KMS-11 (cell line): ENCODE data around the gene CEP44.

Source experiments
- H2AFZ ChIP-seq: fragments of 200-600 bp; sonication (generic); 2 replicates; pipeline ENCODE4 v1.6.1; 2016; ENCODE audit warnings: antibody characterized with exemption, mixed run types, low read depth
- H3K27ac ChIP-seq: fragments of 200-600 bp; sonication (generic); 2 replicates; pipeline ENCODE4 v1.6.1; 2016; ENCODE audit warnings: mild to moderate bottlenecking, mixed run types
- H3K27me3 ChIP-seq: fragments of 200-600 bp; sonication (generic); 2 replicates; pipeline ENCODE4 v1.6.1; 2017; ENCODE audit warnings: mild to moderate bottlenecking, low read depth, mixed run types, moderate library complexity; ENCODE audit not compliant: insufficient read depth
- H3K36me3 ChIP-seq: fragments of 200-600 bp; sonication (generic); 2 replicates; pipeline ENCODE4 v1.6.1; 2017; ENCODE audit warnings: mild to moderate bottlenecking, mixed run types; ENCODE audit not compliant: insufficient read depth
- H3K4me1 ChIP-seq: fragments of 200-600 bp; sonication (generic); 2 replicates; pipeline ENCODE4 v1.6.1; 2016; ENCODE audit warnings: mild to moderate bottlenecking, low read depth, mixed run types; ENCODE audit not compliant: poor library complexity, severe bottlenecking
- H3K4me2 ChIP-seq: fragments of 200-600 bp; sonication (generic); 2 replicates; pipeline ENCODE4 v1.7.0; 2016; ENCODE audit warnings: mild to moderate bottlenecking, mixed run types
- H3K4me3 ChIP-seq: fragments of 200-600 bp; sonication (generic); IDR thresholded peaks from 2 replicates; pipeline ENCODE4 v1.6.1; 2017; ENCODE audit warnings: low read depth, low read length, mixed read lengths; ENCODE audit not compliant: insufficient read depth
- H3K79me2 ChIP-seq: fragments of 200-600 bp; sonication (generic); 2 replicates; pipeline ENCODE4 v1.6.1; 2016; ENCODE audit warnings: low read depth, mixed run types; ENCODE audit not compliant: insufficient read depth
- H3K9ac ChIP-seq: fragments of 200-600 bp; sonication (generic); 2 replicates; pipeline ENCODE4 v1.6.1; 2016; ENCODE audit warnings: mild to moderate bottlenecking, mixed run types
- H4K20me1 ChIP-seq: fragments of 200-600 bp; sonication (generic); 2 replicates; pipeline ENCODE4 v1.6.1; 2016; ENCODE audit warnings: mild to moderate bottlenecking, mixed run types; ENCODE audit not compliant: insufficient read depth
- CTCF ChIP-seq: fragments of 200-600 bp; sonication (generic); conservative IDR thresholded peaks from 2 replicates; pipeline ENCODE4 v1.6.1; 2017; ENCODE audit warnings: low read depth, mild to moderate bottlenecking, antibody characterized with exemption, low read length, moderate library complexity, mixed read lengths

The CEP44 gene

GRCh38 chr4:174283507-174284471 is at the start of gene CEP44, which contains the start of gene FBXO8:
Gene CEP44 (plus strand): TSS chr4:174283911. CDS start chr4:174299122, 15,211 bp downstream.
Gene FBXO8 (minus strand): TSS chr4:174283667. CDS start chr4:174263092, 20,575 bp downstream.
- Histone ChIP-seq H4K20me1 (no peaks in the 10 kb centered on the region), H3K4me1 (peaks cover 32% of the 10 kb centered on the region), H3K4me2 (peak within 1 kb of the TSS; percentile 84), H3K27ac (peak within 1 kb of the TSS; percentile 93), H3K36me3 (no peaks in the 10 kb centered on the region), H3K9ac (peak within 1 kb of the TSS; percentile 96), H3K4me3 (no peak within 1 kb of the TSS), H3K27me3 (no peaks in the 10 kb centered on the region), H3K79me2 (peaks cover 60% of the 10 kb centered on the region), H2AFZ (peak within 1 kb of the TSS; percentile 98)
- TF ChIP-seq CTCF, result no peak

GRCh38 chr4:174236359-174236758 is 47.4 kb upstream of the CEP44 start:
- H3K4me1 ChIP-seq, result no peaks in the 10 kb centered on the region
- TF ChIP-seq CTCF, result no peak
- H4K20me1 ChIP-seq, result no peaks in the 10 kb centered on the region
- no peaks in the 10 kb centered on the region for H3K79me2 ChIP-seq
- H3K4me2 ChIP-seq, result no peak overlapping the region
- no peak overlapping the region for H3K27ac ChIP-seq
- no peak overlapping the region for H2AFZ ChIP-seq
- no peak overlapping the region for H3K9ac ChIP-seq
- H3K36me3 ChIP-seq, result no peaks in the 10 kb centered on the region
- no peak overlapping the region for H3K4me3 ChIP-seq
- H3K27me3 ChIP-seq, result no peaks in the 10 kb centered on the region

GRCh38 chr4:174241162-174241561 is 42.5 kb upstream of the CEP44 start:
- Histone ChIP-seq H3K27me3 (no peaks in the 10 kb centered on the region), H3K27ac (no peak overlapping the region), H3K9ac (no peak overlapping the region), H4K20me1 (no peaks in the 10 kb centered on the region), H3K36me3 (no peaks in the 10 kb centered on the region), H3K4me3 (no peak overlapping the region), H3K4me2 (no peak overlapping the region), H2AFZ (no peak overlapping the region), H3K4me1 (no peaks in the 10 kb centered on the region), H3K79me2 (no peaks in the 10 kb centered on the region)
- no peak for TF ChIP-seq CTCF

GRCh38 chr4:174244441-174244840 is 39.3 kb upstream of the CEP44 start:
- Histone ChIP-seq H3K4me3 (no peak overlapping the region), H3K36me3 (no peaks in the 10 kb centered on the region), H3K4me1 (no peaks in the 10 kb centered on the region), H4K20me1 (no peaks in the 10 kb centered on the region), H2AFZ (no peak overlapping the region), H3K27me3 (no peaks in the 10 kb centered on the region), H3K4me2 (no peak overlapping the region), H3K9ac (no peak overlapping the region), H3K79me2 (no peaks in the 10 kb centered on the region), H3K27ac (no peak overlapping the region)
- no peak for TF ChIP-seq CTCF
